K562 (cell line): ENCODE measurements around the gene HOXC4. TPM values are rescaled to one million over a fixed set of nuclear protein-coding genes. Genes with fewer than 3 reads are reported as not detected.

Experiments used
- ATAC-seq: fragments of 200-7000 bp; cut with Tn5 transposase; 3 replicates; pipeline ENCODE4 v1.9.1; 2020; ENCODE audit warnings: moderate library complexity
- BruUV-seq: library from RNA; stranded (reverse); fragments of 400-500 nt; replicated peaks from 2 replicates; lab custom pipeline; 2021; lab: Mats Ljungman, UMichigan
- CTCF ChIA-PET: fragments of 300-600 bp; formaldehyde crosslinking; extraction: SDS; loops from one replicate; lab custom pipeline; 2021; ENCODE audit warnings: low intra/inter-chr PET ratio; lab: Yijun Ruan, JAX
- POLR2A ChIA-PET: fragments of 300-600, 350-650 bp; sonication (Branson Sonifier 250); formaldehyde crosslinking; extraction: SDS; loops from one replicate; lab custom pipeline; 2021; ENCODE audit warnings: antibody characterized with exemption, inconsistent platforms; lab: Yijun Ruan, JAX
- DNase-seq, 4 experiments: peaks; one replicate each; pipeline versions ENCODE4 v3.0.0 to v3.0.0-alpha.2; 2011 to 2018; ENCODE audit warnings: low spot score in 3 of 4, mixed read lengths in 3 of 4; ENCODE audit errors: extremely low read depth in 1 of 4
- FAIRE-seq: peaks from 2 replicates; lab custom pipeline; 2011; peaks lifted over from hg19 to GRCh38; lab: Jason Lieb, UNC
- H2AFZ ChIP-seq: 2 replicates; pipeline ENCODE4 v1.6.0; 2011; ENCODE audit warnings: low read depth, low read length, control low read depth, inconsistent platforms
- H3K27ac ChIP-seq: fragments of 200-600 bp; 3 replicates; pipeline ENCODE4 v1.8.0; 2011; ENCODE audit warnings: low read depth, mild to moderate bottlenecking, control low read depth, inconsistent platforms, low read length, moderate library complexity, mixed read lengths; ENCODE audit errors: extremely low read depth
- H3K27me3 ChIP-seq, 2 experiments: fragments of 300-600 bp in 1 of 2; 2 replicates in 1 of 2; 3 replicates in 1 of 2; pipeline versions ENCODE4 v1.6.0 to v1.8.0; 2011; ENCODE audit warnings: inconsistent platforms in 2 of 2, low read length in 2 of 2, mild to moderate bottlenecking in 1 of 2, mixed read lengths in 1 of 2, moderate library complexity in 1 of 2; ENCODE audit not compliant: control insufficient read depth in 2 of 2, insufficient read depth in 2 of 2
- H3K36me3 ChIP-seq: fragments of 300-600 bp; 3 replicates; pipeline ENCODE4 v1.8.0; 2011; ENCODE audit warnings: mild to moderate bottlenecking, low read length, inconsistent platforms; ENCODE audit not compliant: control insufficient read depth, insufficient read depth
- H3K4me1 ChIP-seq, 2 experiments: fragments of 200-600 bp in 1 of 2; replicated peaks in 1 of 2; 2 replicates in 1 of 2; 3 replicates in 1 of 2; pipeline versions ENCODE4 v1.5.1 to v1.8.0; 2011; ENCODE audit warnings: inconsistent platforms in 2 of 2, low read length in 2 of 2, mild to moderate bottlenecking in 1 of 2, mixed read lengths in 1 of 2, moderate library complexity in 1 of 2; ENCODE audit not compliant: control insufficient read depth in 2 of 2, insufficient read depth in 2 of 2
- H3K4me2 ChIP-seq: 2 replicates; pipeline ENCODE4 v1.6.1; 2011; ENCODE audit warnings: low read length, control low read depth, inconsistent platforms, mixed read lengths; ENCODE audit not compliant: insufficient read depth
- H3K4me3 ChIP-seq: fragments of 200-600 bp; sonication (generic), shearing (Covaris generic); 2 replicates; pipeline ENCODE4 v1.5.1; 2016; ENCODE audit warnings: control low read depth, inconsistent platforms
- H3K79me2 ChIP-seq: fragments of 200-600 bp; 3 replicates; pipeline ENCODE4 v1.8.0; 2011; ENCODE audit warnings: low read length, inconsistent platforms; ENCODE audit not compliant: control insufficient read depth, insufficient read depth
- H3K9ac ChIP-seq, 2 experiments: 2 replicates each; pipeline versions ENCODE4 v1.6.0 to v1.6.1; 2011; ENCODE audit warnings: low read depth in 2 of 2, low read length in 2 of 2, control low read depth in 1 of 2, inconsistent platforms in 1 of 2, mild to moderate bottlenecking in 1 of 2, mixed read lengths in 1 of 2; ENCODE audit not compliant: insufficient read depth in 1 of 2
- H3K9me1 ChIP-seq: one replicate; pipeline ENCODE4 v1.6.0; 2011; ENCODE audit warnings: inconsistent platforms, mild to moderate bottlenecking, low read length, moderate library complexity; ENCODE audit not compliant: control insufficient read depth, insufficient read depth
- H3K9me3 ChIP-seq: replicated peaks from 2 replicates; pipeline ENCODE4 v1.5.1; 2011; ENCODE audit warnings: low read depth, low read length, inconsistent platforms; ENCODE audit not compliant: control insufficient read depth, insufficient read depth
- H4K20me1 ChIP-seq: replicated peaks from 2 replicates; pipeline ENCODE4 v1.6.1; 2011; ENCODE audit warnings: low read length, inconsistent platforms, mixed read lengths; ENCODE audit not compliant: control insufficient read depth, insufficient read depth
- BCOR ChIP-seq: fragments of 450-650 bp; IDR thresholded peaks from 2 replicates; pipeline ENCODE4 v1.6.1; 2016
- EGR1 ChIP-seq: fragments of 450-650 bp; conservative IDR thresholded peaks from 2 replicates; pipeline ENCODE4 v1.6.1; 2017; ENCODE audit warnings: mild to moderate bottlenecking
- GABPB2 ChIP-seq: fragments of 250-450 bp; sonication (Bioruptor Pico); conservative IDR thresholded peaks from 2 replicates; pipeline ENCODE4 v1.5.1; 2021; ENCODE audit warnings: mild to moderate bottlenecking
- HEY1 ChIP-seq: fragments of 250-450 bp; sonication (Bioruptor Pico); IDR thresholded peaks from 2 replicates; pipeline ENCODE4 v1.5.0; 2020; ENCODE audit warnings: mild to moderate bottlenecking, moderate library complexity, borderline replicate concordance
- NCOA4 ChIP-seq: fragments of 450-650 bp; IDR thresholded peaks from 2 replicates; pipeline ENCODE4 v1.6.1; 2018; ENCODE audit warnings: mild to moderate bottlenecking; ENCODE audit not compliant: partially characterized antibody
- NRF1 ChIP-seq, 2 experiments: fragments of 450-650 bp; IDR thresholded peaks in 1 of 2; conservative IDR thresholded peaks in 1 of 2; 2 replicates each; pipeline ENCODE4 v1.6.1; 2014; ENCODE audit warnings: mild to moderate bottlenecking in 2 of 2
- PHB2 ChIP-seq: fragments of 450-650 bp; IDR thresholded peaks from 2 replicates; pipeline ENCODE4 v1.6.1; 2017; ENCODE audit warnings: low read depth
- RNF2 ChIP-seq: sonication (generic); IDR thresholded peaks from 2 replicates; pipeline ENCODE4 v1.6.1; 2016
- TCF7 ChIP-seq: sonication (generic); IDR thresholded peaks from 2 replicates; pipeline ENCODE4 v1.6.1; 2016; ENCODE audit warnings: antibody characterized with exemption, borderline replicate concordance
- ZFP30 ChIP-seq: fragments of 250-450 bp; sonication (Bioruptor Pico); IDR thresholded peaks from 2 replicates; pipeline ENCODE4 v1.8.0; 2022; ENCODE audit warnings: moderate library complexity, mild to moderate bottlenecking, inconsistent platforms, borderline replicate concordance
- ZNF518B ChIP-seq: fragments of 250-450 bp; sonication (Bioruptor Pico); IDR thresholded peaks from 2 replicates; pipeline ENCODE4 v1.5.0; 2021; ENCODE audit warnings: mild to moderate bottlenecking, moderate library complexity
- ZZZ3 ChIP-seq: fragments of 450-650 bp; IDR thresholded peaks from 2 replicates; pipeline ENCODE4 v1.6.1; 2016; ENCODE audit warnings: antibody characterized with exemption, mild to moderate bottlenecking, moderate library complexity
- WGBS: fragments of 100-300 bp; shearing (Covaris generic); methylation state at CpG from one replicate; pipeline ENCODE4 v1.1.6; 2016; ENCODE audit warnings: low coverage, mixed read lengths; ENCODE audit not compliant: insufficient coverage; ENCODE audit errors: missing lambda C conversion rate; 5-methylcytosine and 5-hydroxymethylcytosine counted together
- in situ Hi-C: fragments of 300-500 bp; cut with MboI; formaldehyde crosslinking; loops from 4 replicates; pipeline ENCODE4 v1.15.0; 2018; ENCODE audit warnings: inconsistent platforms, mixed read lengths
- intact Hi-C: fragments of 100-400 bp; cut with micrococcal nuclease; formaldehyde crosslinking; loops from 2 replicates; pipeline ENCODE4 v1.14.2; 2022
- polyA plus RNA-seq, 8 experiments: library from polyadenylated mRNA; depleted of rRNA in 4 of 8; stranded (reverse) in 5 of 8; unstranded in 3 of 8; fragments of >200 nt; fragmentation: Nextera tagmentation in 2 of 8; fragmentation: Illumina TruSeq in 1 of 8; extraction: Ambion mirVana in 2 of 8; extraction: Trizol in 1 of 8; gene quantifications; 2 replicates each; pipeline versions ENCODE4 v1.2.1 to v1.2.3, GENCODE V29; 2011 to 2014; ENCODE audit warnings: inconsistent platforms in 1 of 8, missing spikeins in 1 of 8
- total RNA-seq, 7 experiments: library from RNA; depleted of rRNA in 6 of 7; stranded (reverse); fragments of >200 nt in 6 of 7; fragmentation: Illumina TruSeq in 2 of 7; extraction: Trizol in 2 of 7; gene quantifications; 2 replicates each; pipeline versions ENCODE4 v1.2.1 to v1.2.3, GENCODE V29; 2011 to 2021; ENCODE audit warnings: low replicate concordance in 1 of 7

Gene HOXC4
- total and polyA plus RNA-seq, 9 of the 15 experiments (the other 6 are each of a cell fraction or from before 2014, with no cell fraction given) = 0.06 to 1.5 (median 0.44) TPM; not detected in 1

- DNase-seq (no peak), FAIRE-seq (no peak), ATAC-seq (no peak)
- Histone ChIP-seq H3K9me1 (no peaks in the 10 kb centered on the region), H4K20me1 (no peaks in the 10 kb centered on the region; the same call in 1 of the 2 replicates), H3K27me3 (no peaks in the 10 kb centered on the region), H3K4me1 (peaks cover 22 to 41% of the 10 kb centered on the region in 2 experiments), H3K79me2 (no peaks in the 10 kb centered on the region; the same call in 2 of the 3 replicates), H3K9me3 (no peaks in the 10 kb centered on the region), H3K36me3 (no peaks in the 10 kb centered on the region), H3K4me3 (no peak overlapping the region), H3K27ac (no peak overlapping the region), H3K9ac (no peak overlapping the region), H3K4me2 (no peak overlapping the region), H2AFZ (no peak overlapping the region)
- ChIA-PET POLR2A (interaction anchor here (0.6 to 1.6 kb wide), 6 partner anchors 10 to 1823 kb away, joined by 3 to 8 read pairs (median 3); partner anchors contain the start of gene SMUG1), CTCF (interaction anchor here (1.0 to 3.0 kb wide), 3 partner anchors 194 to 210 kb away, joined by 3 to 42 read pairs (median 30); no protein-coding TSS in a partner anchor)
- in situ Hi-C loops (no loop called here), intact Hi-C loops (loop anchor here (2.0 kb wide), 1 partner anchor 25 kb away; the partner anchor contains the start of gene HOXC5)
- WGBS = 49% methylated on average over 2 of the region's 2 CpGs
- no TSS peak for BruUV-seq
- TF ChIP-seq NCOA4 = no peak
- no peak for TF ChIP-seq BCOR
- TF ChIP-seq RNF2 = no peak
- no peak for TF ChIP-seq EGR1
- TF ChIP-seq PHB2 = no peak
- no peak for TF ChIP-seq NRF1 (conservative IDR thresholded peaks at IDR 0.05 in 1 of 2, IDR thresholded peaks at IDR 0.05 in 1 of 2)
- no peak for TF ChIP-seq GABPB2 (CRISPR knock-in tag)
- no peak for TF ChIP-seq HEY1 (CRISPR knock-in tag)
- TF ChIP-seq ZNF518B (CRISPR knock-in tag) = no peak
- no peak for TF ChIP-seq ZFP30 (CRISPR knock-in tag)
- no peak for TF ChIP-seq TCF7
- TF ChIP-seq ZZZ3 = no peak
Measured at GRCh38 chr12:54007538-54008259, 45.9 kb upstream of the HOXC4 start.
